ENCODE results near the gene USP26. TPM values are rescaled to one million over a fixed set of nuclear protein-coding genes. Genes with fewer than 3 reads are reported as not detected.
"Not testable (repeated sequence)": the region's sequence is repeated elsewhere in the genome, so short reads cannot be mapped to it uniquely, and the experiment has no call there.

Gene USP26
- total and polyA plus RNA-seq, 2 donors from 2014 or later: not detected

DNA sequence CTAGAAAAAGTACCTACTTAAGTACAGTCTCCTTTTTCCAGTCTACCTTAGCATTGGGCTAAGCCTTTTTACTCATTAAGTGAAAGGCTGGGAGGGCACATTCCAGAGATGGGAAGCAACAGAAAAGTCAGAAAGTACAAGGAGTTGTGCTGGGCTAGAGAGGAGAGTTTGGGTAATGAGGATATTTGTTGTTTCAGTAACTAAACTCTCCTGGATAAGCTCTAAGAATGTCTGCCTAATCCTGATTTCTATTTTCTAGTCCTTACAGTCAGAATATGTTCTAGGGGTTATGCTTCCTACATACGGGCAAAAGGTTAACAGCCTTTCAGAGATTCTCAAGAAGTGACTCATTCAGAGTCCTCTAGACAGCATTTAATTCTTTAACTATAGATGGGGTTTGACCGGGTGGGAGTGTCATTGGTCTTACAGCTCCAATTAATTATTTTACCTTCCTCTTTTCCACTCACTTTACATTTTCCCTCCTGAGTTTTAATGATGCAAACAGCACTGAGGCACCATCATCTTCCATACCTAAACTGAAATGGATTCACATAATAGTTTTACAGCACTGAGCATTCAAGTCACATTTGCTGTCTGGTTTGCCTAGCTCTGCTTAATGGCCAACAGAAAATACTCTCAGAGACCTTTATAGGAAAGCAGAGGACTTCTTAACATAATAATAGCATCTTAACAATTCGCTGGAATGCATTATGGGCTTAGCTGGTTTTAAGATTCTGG, 42.9 kb downstream of the USP26 start:
- FAIRE-seq (no peak), DNase-seq (peak in 2 of 5 donors; percentile 21 to 38)
- H3K4me3 ChIP-seq (ENCODE audit: low read length in 3 of 3): no peak overlapping the region
- intact Hi-C loops (cut with DNase I): no loop called here
- H3K9ac ChIP-seq (ENCODE audit: low read length in 3 of 3): no peak overlapping the region
- H3K27ac ChIP-seq (ENCODE audit: low read depth in 2 of 2, low read length in 2 of 2): no peak overlapping the region
- H3K4me1 ChIP-seq (ENCODE audit: control insufficient read depth in 2 of 3, insufficient read depth in 2 of 3, low read depth in 1 of 3, low read length in 3 of 3): no peaks in the 10 kb centered on the region
- no peak for TF ChIP-seq CTCF (IDR thresholded peaks at IDR 0.05; ENCODE audit: borderline replicate concordance, extremely low read depth, insufficient read depth)
- H3K27me3 ChIP-seq (ENCODE audit: control insufficient read depth, insufficient read depth, low read length): peaks cover 2% of the 10 kb centered on the region
- no peaks in the 10 kb centered on the region for H3K9me3 ChIP-seq (ENCODE audit: control insufficient read depth in 2 of 3, insufficient read depth in 1 of 3, low read length in 3 of 3)
- H3K36me3 ChIP-seq (ENCODE audit: control insufficient read depth in 2 of 3, insufficient read depth in 3 of 3, low read length in 3 of 3): no peaks in the 10 kb centered on the region

- no peaks in the 10 kb centered on the region for H3K27me3 ChIP-seq (ENCODE audit: control insufficient read depth, insufficient read depth, low read length)
- DNase-seq: no peak
- no peak overlapping the region for H3K4me3 ChIP-seq (ENCODE audit: low read length in 3 of 3)
- no peaks in the 10 kb centered on the region for H3K36me3 ChIP-seq (ENCODE audit: control insufficient read depth in 2 of 3, insufficient read depth in 3 of 3, low read length in 3 of 3)
- no peak overlapping the region for H3K9ac ChIP-seq (ENCODE audit: low read length in 3 of 3)
- FAIRE-seq: no peak
- no peaks in the 10 kb centered on the region for H3K4me1 ChIP-seq (ENCODE audit: control insufficient read depth in 2 of 3, insufficient read depth in 2 of 3, low read depth in 1 of 3, low read length in 3 of 3)
- no peak overlapping the region for H3K27ac ChIP-seq (ENCODE audit: low read depth in 2 of 2, low read length in 2 of 2)
- H3K9me3 ChIP-seq (ENCODE audit: control insufficient read depth in 2 of 3, insufficient read depth in 1 of 3, low read length in 3 of 3): no peaks in the 10 kb centered on the region
- intact Hi-C loops (cut with DNase I): no loop called here
- no peak for TF ChIP-seq CTCF (IDR thresholded peaks at IDR 0.05; ENCODE audit: borderline replicate concordance, extremely low read depth, insufficient read depth)
Measured at GRCh38 chrX:133048751-133049150, 48.2 kb downstream of the USP26 start.

- no peaks in the 10 kb centered on the region for H3K4me1 ChIP-seq (ENCODE audit: control insufficient read depth in 2 of 3, insufficient read depth in 2 of 3, low read depth in 1 of 3, low read length in 3 of 3)
- TF ChIP-seq CTCF (IDR thresholded peaks at IDR 0.05; ENCODE audit: borderline replicate concordance, extremely low read depth, insufficient read depth): no peak
- no peaks in the 10 kb centered on the region for H3K9me3 ChIP-seq (ENCODE audit: control insufficient read depth in 2 of 3, insufficient read depth in 1 of 3, low read length in 3 of 3)
- no peak overlapping the region for H3K9ac ChIP-seq (ENCODE audit: low read length in 3 of 3)
- no peaks in the 10 kb centered on the region for H3K36me3 ChIP-seq (ENCODE audit: control insufficient read depth in 2 of 3, insufficient read depth in 3 of 3, low read length in 3 of 3)
- H3K27me3 ChIP-seq (ENCODE audit: control insufficient read depth, insufficient read depth, low read length): no peaks in the 10 kb centered on the region
- H3K27ac ChIP-seq (ENCODE audit: low read depth in 2 of 2, low read length in 2 of 2): no peak overlapping the region
- intact Hi-C loops (cut with DNase I): no loop called here
- DNase-seq: no peak
- H3K4me3 ChIP-seq (ENCODE audit: low read length in 3 of 3): no peak overlapping the region
- no peak for FAIRE-seq
Measured at GRCh38 chrX:133046601-133047000, 50.3 kb downstream of the USP26 start.

GRCh38 chrX:133045986-133046385, 50.9 kb downstream of the USP26 start:
- no peaks in the 10 kb centered on the region for H3K9me3 ChIP-seq (ENCODE audit: control insufficient read depth in 2 of 3, insufficient read depth in 1 of 3, low read length in 3 of 3)
- FAIRE-seq: no peak
- no peak overlapping the region for H3K4me3 ChIP-seq (ENCODE audit: low read length in 3 of 3)
- DNase-seq: no peak
- no peak overlapping the region for H3K9ac ChIP-seq (ENCODE audit: low read length in 3 of 3)
- H3K4me1 ChIP-seq (ENCODE audit: control insufficient read depth in 2 of 3, insufficient read depth in 2 of 3, low read depth in 1 of 3, low read length in 3 of 3): no peaks in the 10 kb centered on the region
- no peak for TF ChIP-seq CTCF (IDR thresholded peaks at IDR 0.05; ENCODE audit: borderline replicate concordance, extremely low read depth, insufficient read depth)
- intact Hi-C loops (cut with DNase I): no loop called here
- H3K36me3 ChIP-seq (ENCODE audit: control insufficient read depth in 2 of 3, insufficient read depth in 3 of 3, low read length in 3 of 3): no peaks in the 10 kb centered on the region
- no peaks in the 10 kb centered on the region for H3K27me3 ChIP-seq (ENCODE audit: control insufficient read depth, insufficient read depth, low read length)
- no peak overlapping the region for H3K27ac ChIP-seq (ENCODE audit: low read depth in 2 of 2, low read length in 2 of 2)

DNA sequence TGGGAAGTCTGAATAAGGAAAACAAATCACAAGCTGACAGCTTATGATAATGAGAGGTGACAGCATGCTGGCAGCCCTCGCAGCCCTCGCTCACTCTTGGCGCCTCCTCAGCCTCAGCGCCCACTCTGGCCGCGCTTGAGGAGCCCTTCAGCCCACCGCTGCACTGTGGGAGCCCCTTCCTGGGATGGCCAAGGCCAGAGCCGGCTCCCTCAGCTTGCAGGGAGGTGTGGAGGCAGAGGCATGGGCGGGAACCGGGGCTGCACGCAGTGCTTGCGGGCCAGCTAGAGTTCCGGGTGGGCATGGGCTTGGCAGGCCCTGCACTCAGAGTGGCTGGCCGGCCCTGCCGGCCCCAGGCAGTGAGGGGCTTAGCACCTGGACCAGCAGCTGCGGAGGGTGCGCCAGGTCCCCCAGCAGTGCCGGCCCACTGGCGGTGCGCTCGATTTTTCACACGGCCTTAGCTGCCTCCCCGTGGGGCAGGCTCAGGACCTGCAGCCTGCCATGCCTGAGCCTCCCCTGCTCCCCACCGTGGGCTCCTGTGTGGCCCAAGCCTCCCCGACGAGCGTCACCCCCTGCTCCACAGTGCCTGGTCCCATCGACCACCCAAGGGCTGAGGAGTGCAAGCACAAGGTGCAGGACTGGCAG, 52.6 kb downstream of the USP26 start:
- H3K9ac ChIP-seq (ENCODE audit: low read length in 3 of 3); H3K36me3 ChIP-seq (ENCODE audit: control insufficient read depth in 2 of 3, insufficient read depth in 3 of 3, low read length in 3 of 3); H3K27me3 ChIP-seq (ENCODE audit: control insufficient read depth, insufficient read depth, low read length); H3K4me3 ChIP-seq (ENCODE audit: low read length in 3 of 3); intact Hi-C loops (cut with DNase I); FAIRE-seq; H3K9me3 ChIP-seq (ENCODE audit: control insufficient read depth in 2 of 3, insufficient read depth in 1 of 3, low read length in 3 of 3); H3K27ac ChIP-seq (ENCODE audit: low read depth in 2 of 2, low read length in 2 of 2); H3K4me1 ChIP-seq (ENCODE audit: control insufficient read depth in 2 of 3, insufficient read depth in 2 of 3, low read depth in 1 of 3, low read length in 3 of 3): not testable (repeated sequence)
- peak in 1 of 5 donors; percentile 65 for DNase-seq

Measured in kidney (tissue), 14 donors.